Fibroblast of mammary gland (primary cell): ENCODE data around the gene TBPL2.

Experiments
- DNase-seq: peaks from one replicate; pipeline ENCODE4 v3.0.0-alpha.2; 2010; ENCODE audit warnings: low read depth
- H3K4me3 ChIP-seq: 2 replicates; pipeline ENCODE4 v1.5.1; 2011; ENCODE audit warnings: low read depth, mild to moderate bottlenecking, low read length, moderate library complexity; ENCODE audit not compliant: control insufficient read depth
- CTCF ChIP-seq: conservative IDR thresholded peaks from 2 replicates; pipeline ENCODE4 v1.5.1; 2011; ENCODE audit warnings: low read depth, low read length, inconsistent platforms; ENCODE audit not compliant: control insufficient read depth, insufficient read depth

Gene TBPL2

GRCh38 chr14:55382483-55382882 lies 57.9 kb downstream of the TBPL2 start:
- no peak overlapping the region for H3K4me3 ChIP-seq
- TF ChIP-seq CTCF, result no peak
- DNase-seq, result no peak

GRCh38 chr14:55381561-55381960 lies 58.9 kb downstream of the TBPL2 start:
- no peak overlapping the region for H3K4me3 ChIP-seq
- no peak for DNase-seq
- TF ChIP-seq CTCF, result no peak

GRCh38 chr14:55381040-55381439 lies 59.4 kb downstream of the TBPL2 start:
- no peak overlapping the region for H3K4me3 ChIP-seq
- no peak for DNase-seq
- TF ChIP-seq CTCF, result no peak

GRCh38 chr14:55377236-55377635 lies 63.2 kb downstream of the TBPL2 start:
- H3K4me3 ChIP-seq, result no peak overlapping the region
- DNase-seq, result no peak
- peak; percentile 20 for TF ChIP-seq CTCF

GRCh38 chr14:55374771-55375170 lies 65.6 kb downstream of the TBPL2 start:
- H3K4me3 ChIP-seq, result no peak overlapping the region
- TF ChIP-seq CTCF, result no peak
- DNase-seq, result no peak

- peak; percentile 53 for DNase-seq
- H3K4me3 ChIP-seq, result no peak overlapping the region
- no peak for TF ChIP-seq CTCF
These were observed 66.4 kb downstream of the TBPL2 start for GRCh38 chr14:55373784-55374705.

GRCh38 chr14:55372825-55373224 lies 67.6 kb downstream of the TBPL2 start:
- no peak for DNase-seq
- no peak for TF ChIP-seq CTCF
- H3K4me3 ChIP-seq, result no peak overlapping the region
